Kasumi-1 (cell line): Measurements from ENCODE around the gene INPP4A.

Experiments
- DNase-seq, 2 experiments: peaks; one replicate each; lab custom pipeline; 2025; lab: John Stamatoyannopoulos, UW

Gene INPP4A

DNA sequence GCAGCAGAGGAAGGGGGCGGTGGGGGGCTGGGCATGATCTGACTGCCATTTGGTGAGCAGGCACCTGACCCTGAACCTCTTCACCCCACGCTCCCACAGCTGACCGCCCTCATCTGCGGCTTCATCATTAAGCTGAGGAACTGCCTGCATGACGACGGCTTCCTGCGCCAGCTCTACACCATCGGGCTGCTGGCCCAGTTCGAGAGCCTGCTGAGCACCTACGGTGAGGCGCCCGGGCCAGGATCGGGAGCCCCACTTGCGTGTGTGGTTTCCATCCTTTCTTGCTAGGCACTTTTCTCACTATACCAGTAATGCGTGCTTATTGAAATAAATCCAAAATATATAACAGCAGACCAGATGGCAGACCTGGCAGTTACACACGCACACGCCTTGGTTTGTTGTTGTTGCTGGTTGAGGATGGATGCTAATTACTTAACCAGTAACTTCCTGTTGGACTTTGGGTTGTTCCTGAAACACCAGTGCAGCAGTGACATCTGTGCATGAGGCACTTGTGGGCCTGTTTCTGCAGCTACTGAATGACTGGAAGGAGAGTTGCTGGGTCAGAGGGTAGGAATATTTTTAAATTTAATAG, 120.0 kb downstream of the INPP4A start:
- no peak for DNase-seq

GRCh38 chr2:98565286-98565860, 120.7 kb downstream of the INPP4A start:
- no peak for DNase-seq

DNA sequence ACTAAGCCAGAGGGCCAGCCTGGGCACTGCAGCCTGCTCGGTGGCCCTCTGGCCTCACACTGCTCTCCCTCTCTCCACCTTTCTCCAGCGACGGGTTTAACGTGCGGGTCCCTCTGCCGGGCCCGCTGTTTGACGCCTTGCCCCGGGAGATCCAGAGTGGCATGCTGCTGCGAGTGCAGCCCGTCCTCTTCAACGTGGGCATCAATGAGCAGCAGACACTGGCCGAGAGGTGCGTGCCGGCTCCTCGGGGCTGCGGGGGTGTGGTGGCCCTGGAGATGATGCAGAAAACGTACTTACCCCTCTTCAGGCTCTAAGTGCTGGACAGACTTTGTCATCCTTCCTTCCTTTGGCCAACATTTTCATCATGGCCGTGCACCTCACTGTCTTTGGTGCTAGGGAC, 121.3 kb downstream of the INPP4A start:
- no peak for DNase-seq

- no peak for DNase-seq
These were observed 123.7 kb downstream of the INPP4A start for GRCh38 chr2:98568161-98568956.

DNA sequence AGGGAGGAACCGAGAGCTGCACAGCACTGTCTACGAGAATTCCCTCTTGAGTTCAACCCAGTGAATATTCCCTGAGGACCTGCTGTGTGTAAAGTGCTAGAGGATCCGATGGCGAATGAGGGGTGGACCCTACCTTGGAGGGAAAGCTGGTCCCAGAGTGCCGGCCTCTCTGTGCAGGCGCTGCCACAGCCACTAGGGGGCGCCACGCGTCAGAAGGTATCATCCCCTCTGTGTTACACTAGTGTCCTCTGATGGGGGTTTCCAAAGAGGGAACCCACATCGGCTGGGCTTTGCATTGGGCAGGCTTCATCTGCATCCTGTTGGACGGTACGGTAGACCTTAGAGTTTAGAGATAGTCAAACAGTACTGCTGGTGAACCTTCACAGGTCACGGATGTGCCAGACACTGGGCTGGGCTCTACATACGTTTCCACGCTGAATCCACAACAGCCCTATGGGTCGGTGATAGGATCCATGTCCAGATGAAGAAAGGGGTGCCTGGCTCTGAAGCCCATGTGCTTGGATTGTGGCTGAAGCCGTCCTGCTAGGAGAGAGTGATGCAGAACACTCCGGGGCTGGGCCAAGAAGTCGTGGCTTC, 124.6 kb downstream of the INPP4A start:
- peak in 1 of 2 experiments; percentile 14 for DNase-seq

GRCh38 chr2:98569915-98570314, 125.3 kb downstream of the INPP4A start:
- DNase-seq = no peak

DNA sequence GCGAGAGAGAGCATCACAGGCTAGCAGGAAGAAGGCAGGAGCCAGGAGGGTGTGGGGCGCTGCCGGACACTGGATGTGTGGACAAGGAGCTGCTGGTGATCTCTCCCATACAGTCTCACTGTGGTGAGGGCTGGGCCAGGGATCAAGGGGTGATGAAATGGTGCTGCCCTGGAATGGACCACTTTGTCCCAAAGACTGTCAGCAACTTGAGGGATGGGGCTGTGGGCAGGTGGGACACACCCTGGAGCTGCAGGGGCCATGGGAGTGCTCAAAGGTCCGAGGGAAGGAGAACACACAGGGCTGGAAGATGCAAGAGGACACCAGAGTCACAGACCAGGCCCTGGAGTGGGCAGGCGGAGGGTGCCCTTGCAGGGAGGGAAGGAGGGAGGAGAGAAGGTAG, 125.7 kb downstream of the INPP4A start:
- no peak for DNase-seq

DNA sequence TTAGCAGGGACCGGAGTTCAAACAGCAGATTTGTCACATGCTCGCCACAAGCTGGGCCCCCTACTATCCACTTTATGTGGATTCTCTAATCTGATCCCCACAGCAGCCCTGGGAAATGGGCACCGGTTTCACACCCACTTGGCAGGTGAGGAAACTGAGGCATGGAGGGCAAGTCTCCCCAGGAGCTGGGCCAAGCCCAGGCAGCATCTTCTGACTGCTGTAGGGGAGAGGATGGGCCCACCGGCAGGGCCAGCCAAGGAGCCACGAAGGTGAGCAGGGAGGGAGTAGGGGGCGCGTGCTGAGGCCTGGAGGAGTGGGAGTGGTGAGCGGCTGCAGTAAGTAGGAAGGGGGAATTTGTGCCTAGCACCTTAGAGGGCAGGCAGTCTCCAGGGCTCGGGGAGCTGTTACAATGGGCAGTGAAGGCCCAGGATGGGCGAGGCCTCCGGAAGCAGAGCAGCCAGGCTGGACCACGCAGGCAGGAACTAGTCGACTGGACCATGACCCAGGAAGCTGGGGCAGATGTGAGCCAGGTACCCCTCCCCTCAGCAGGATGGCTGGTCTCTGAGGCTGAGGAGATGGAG, 126.6 kb downstream of the INPP4A start:
- no peak for DNase-seq

DNA sequence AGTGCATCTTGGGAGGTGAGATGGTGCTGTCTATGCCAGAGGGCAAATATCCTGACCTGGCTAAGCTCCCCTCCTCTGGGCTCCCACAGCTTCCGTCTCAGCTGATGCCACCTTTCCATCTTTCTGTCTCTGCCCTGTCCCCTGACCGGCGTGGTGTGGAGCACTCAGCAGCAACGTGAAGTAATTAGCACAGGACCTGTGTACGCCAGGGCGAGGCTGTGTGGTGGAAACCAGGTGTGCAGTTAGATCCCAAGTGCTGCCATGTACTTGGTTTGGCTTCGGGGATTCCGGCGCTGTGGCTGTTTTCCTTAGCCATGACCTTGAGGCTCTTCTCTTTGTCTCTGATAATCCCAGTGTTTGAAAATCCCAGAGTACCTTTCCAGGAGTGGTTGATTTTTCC, 127.1 kb downstream of the INPP4A start:
- no peak for DNase-seq

DNA sequence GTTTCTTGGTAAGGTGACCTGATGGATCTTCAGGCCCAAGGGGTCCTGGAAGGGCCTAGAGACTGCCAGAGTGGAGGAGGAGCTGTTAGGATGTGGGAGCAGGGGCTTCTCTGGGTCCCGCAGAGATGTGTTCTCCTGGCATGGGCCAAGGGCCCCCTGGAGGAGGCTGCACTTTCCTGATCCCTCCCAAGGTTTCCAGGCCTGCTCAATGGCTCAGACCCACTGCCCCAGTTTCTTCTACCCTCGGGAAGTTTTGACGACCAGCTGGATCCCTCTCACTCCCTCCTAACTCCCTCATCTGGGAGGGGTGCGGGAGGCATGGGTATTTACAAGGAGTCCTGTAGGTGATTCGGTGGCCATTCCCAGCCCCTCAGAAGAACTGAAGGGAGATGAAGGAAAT, 127.6 kb downstream of the INPP4A start:
- no peak for DNase-seq

- DNase-seq = no peak
These were observed 128.0 kb downstream of the INPP4A start for GRCh38 chr2:98572676-98573075.

GRCh38 chr2:98573426-98573825, 128.8 kb downstream of the INPP4A start:
- no peak for DNase-seq

- DNase-seq = no peak
These were observed 132.1 kb downstream of the INPP4A start for GRCh38 chr2:98576666-98577312.

DNA sequence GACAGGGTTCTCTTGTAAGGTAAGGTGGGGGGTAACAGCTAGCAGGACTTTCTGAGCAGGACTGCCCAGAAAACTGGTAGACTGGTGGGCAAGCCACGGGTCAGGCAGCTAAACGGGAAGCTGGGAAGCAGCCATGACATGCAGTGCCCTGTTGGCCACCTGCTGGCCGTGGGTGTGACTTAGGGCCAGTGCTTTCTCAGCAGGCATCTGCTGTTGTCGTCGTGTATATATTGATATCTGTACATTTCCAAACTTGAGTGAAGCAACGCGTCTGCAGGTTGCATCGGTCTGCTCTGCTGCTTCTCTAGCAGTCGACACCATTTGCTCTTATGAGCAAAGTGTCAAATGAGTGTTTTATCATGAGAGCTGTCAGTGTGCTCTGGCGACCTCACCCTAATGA, 132.7 kb downstream of the INPP4A start:
- DNase-seq = no peak

- DNase-seq = no peak
These were observed 133.6 kb downstream of the INPP4A start for GRCh38 chr2:98578231-98578630.

DNA sequence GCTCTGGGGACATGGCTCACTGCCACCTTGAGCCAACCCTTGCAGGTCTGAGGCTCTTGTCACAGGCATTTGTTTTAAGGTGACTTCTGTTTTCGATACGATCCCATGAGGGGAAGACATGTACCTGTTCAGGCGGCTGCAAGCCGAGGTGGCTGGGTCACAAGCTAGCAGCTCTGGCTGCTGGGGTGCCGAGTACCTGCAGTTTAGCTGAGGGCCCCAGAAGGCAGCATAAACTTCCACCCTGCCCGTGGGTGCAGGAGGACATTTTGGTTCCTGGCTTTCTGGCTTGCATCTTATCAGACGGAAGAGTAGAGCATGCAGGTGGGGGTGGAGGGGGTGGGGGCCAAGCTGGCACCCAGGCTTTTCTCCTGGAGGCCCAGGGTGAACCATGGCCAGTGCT, 135.3 kb downstream of the INPP4A start:
- no peak for DNase-seq

DNA sequence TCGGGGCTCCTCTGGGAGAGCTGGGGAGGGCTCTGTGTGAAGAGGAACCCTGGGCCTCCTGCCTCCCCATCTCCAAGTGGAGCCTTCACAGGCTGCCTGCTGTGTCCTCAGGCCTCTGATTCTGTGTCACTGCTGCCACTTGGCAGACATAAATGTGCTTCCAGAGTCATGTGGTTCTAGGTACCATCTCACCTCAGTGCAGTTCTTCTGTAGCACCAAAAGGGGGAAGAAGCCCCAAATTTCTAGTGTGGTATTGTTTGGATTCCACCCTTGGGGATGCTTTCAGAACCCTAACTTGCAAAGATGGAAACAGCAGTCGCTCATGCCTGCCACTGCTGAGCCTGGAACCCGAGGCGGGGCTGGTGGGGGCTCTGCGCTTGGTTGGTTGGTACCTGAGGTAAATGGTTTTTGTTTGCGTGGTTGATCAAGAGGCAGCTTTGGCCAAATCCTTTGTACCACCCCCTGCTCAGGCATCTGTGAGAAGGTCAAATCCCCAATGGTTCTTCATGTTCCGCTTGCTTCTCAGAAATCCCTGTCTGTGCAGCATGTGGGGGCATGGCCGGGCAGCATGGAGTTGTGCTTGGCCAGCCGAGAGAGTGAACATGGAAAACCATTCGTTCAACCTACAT, 136.1 kb downstream of the INPP4A start:
- DNase-seq = no peak

DNA sequence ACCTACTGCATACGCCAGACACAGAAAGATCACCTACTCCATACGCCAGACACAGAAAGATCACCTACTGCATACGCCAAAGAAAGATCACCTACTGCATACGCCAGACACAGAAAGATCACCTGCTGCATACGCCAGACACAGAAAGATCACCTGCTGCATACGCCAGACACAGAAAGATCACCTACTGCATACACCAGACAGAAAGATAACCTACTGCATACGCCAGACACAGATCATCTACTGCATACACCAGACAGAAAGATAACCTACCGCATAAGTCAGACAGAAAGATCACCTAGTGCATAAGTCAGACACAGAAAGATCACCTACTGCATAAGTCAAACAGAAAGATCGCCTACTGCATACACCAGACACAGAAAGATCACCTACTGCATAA, 137.9 kb downstream of the INPP4A start:
- DNase-seq = no peak

GRCh38 chr2:98583276-98583675, 138.6 kb downstream of the INPP4A start:
- no peak for DNase-seq

- no peak for DNase-seq
These were observed 139.4 kb downstream of the INPP4A start for GRCh38 chr2:98583816-98584618.

GRCh38 chr2:98585386-98585785, 140.7 kb downstream of the INPP4A start:
- DNase-seq = no peak
